Fibroblast of lung (primary cell): Measurements from ENCODE around the gene RERE.

Experiments
- EZH2 ChIP-seq: IDR thresholded peaks from 2 replicates; pipeline ENCODE4 v1.5.1; 2012; ENCODE audit warnings: low read length, control low read depth, mild to moderate bottlenecking; ENCODE audit errors: missing control alignments
- TF ChIP-seq, protein P1 (sequence below), 2 donors: IDR thresholded peaks in 1 of 2; conservative IDR thresholded peaks in 1 of 2; 1 replicate in 1 of 2; 2 replicates in 1 of 2; pipeline ENCODE4 v1.5.1; 2011 to 2012; ENCODE audit warnings: low read length in 2 of 2, control low read depth in 1 of 2, inconsistent platforms in 1 of 2, low read depth in 1 of 2, mild to moderate bottlenecking in 1 of 2

DNA sequence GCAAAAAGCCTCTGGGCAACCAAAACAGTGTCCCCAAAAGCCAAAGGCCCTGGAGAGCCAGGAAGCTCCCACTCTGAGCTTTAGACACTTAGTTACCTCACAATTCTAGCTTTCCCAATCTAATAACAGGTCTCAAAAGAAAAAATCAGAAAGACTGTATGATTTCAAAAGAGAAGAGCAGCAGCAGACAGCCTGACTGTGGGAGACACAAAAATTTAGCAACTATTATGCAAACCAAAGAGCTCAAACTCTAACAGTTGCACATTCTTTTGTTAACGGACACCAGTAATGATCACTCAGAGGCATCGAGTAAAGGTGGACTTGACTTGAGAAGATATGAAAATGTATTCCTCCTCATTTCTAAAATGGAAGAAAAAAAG lies 339.5 kb downstream of the RERE start:
- TF ChIP-seq, protein P1, sequence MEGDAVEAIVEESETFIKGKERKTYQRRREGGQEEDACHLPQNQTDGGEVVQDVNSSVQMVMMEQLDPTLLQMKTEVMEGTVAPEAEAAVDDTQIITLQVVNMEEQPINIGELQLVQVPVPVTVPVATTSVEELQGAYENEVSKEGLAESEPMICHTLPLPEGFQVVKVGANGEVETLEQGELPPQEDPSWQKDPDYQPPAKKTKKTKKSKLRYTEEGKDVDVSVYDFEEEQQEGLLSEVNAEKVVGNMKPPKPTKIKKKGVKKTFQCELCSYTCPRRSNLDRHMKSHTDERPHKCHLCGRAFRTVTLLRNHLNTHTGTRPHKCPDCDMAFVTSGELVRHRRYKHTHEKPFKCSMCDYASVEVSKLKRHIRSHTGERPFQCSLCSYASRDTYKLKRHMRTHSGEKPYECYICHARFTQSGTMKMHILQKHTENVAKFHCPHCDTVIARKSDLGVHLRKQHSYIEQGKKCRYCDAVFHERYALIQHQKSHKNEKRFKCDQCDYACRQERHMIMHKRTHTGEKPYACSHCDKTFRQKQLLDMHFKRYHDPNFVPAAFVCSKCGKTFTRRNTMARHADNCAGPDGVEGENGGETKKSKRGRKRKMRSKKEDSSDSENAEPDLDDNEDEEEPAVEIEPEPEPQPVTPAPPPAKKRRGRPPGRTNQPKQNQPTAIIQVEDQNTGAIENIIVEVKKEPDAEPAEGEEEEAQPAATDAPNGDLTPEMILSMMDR (conservative IDR thresholded peaks at IDR 0.05 in 1 of 2, IDR thresholded peaks at IDR 0.05 in 1 of 2; ENCODE audit: low read depth in 1 of 2, low read length in 2 of 2): no peak
- TF ChIP-seq EZH2: no peak
